HG03457 (cell line): ENCODE measurements around the gene MS4A8.

Source experiments
- ATAC-seq: cut with Tn5 transposase; IDR thresholded peaks from one replicate; pipeline ENCODE4 v1.9.1; 2021; ENCODE audit warnings: moderate number of reproducible peaks; ENCODE audit not compliant: unreplicated experiment

MS4A8 gene

GRCh38 chr11:60762851-60763691 lies 63.7 kb downstream of the MS4A8 start:
- ATAC-seq, result peak; percentile 59

- no peak for ATAC-seq
These were observed 64.4 kb downstream of the MS4A8 start for GRCh38 chr11:60763692-60764369.

- peak; percentile 29 for ATAC-seq
These were observed 65.5 kb downstream of the MS4A8 start for GRCh38 chr11:60764879-60765278.

- ATAC-seq, result no peak
These were observed 65.9 kb downstream of the MS4A8 start for GRCh38 chr11:60765355-60765754.
